Activated T-cell treated with anti-CD3 and anti-CD28 coated beads for 48 hours (primary cell): Measurements from ENCODE around the gene FAM180B.
"Not testable (repeated sequence)": the region's sequence is repeated elsewhere in the genome, so short reads cannot be mapped to it uniquely, and the experiment has no call there.

Experiments
- DNase-seq: peaks from one replicate; pipeline ENCODE4 v3.0.0-alpha.2; 2020; ENCODE audit warnings: low read depth

Gene FAM180B

DNA sequence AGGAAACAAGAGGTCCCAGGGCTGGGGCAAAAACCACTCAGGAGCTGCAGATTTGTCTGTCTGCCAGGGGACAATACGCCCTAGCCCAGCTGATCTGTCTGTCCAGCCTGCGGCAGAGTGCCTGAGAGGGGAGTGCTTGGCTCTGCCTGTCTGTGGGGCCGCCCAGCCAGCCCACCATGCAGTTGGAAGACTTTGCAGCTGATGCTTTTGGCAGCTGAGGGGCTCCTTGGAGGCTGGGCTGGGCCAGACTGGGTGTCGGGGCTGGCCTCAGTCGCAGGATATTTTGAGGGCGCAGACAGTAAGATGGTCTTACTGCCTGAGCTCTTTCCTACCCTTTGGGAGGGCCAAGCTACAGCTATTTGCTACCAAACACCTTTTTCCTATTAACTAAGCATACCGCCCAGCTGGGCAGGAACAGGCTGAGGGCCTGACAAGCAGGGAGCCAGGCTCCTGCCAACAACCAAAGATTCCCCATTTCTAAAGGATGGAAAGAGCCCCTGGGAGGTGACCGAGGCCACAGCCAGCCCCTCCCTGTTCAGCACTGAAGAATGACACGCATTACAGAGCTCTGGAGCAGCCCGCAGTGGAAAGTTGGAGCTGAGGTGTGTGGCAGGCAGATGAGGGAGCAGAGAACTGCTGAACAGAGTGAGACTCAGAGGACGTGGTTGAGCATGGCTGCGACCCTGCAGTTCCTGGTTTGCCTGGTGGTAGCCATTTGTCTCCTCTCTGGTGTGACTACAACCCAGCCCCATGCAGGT lies at the start of gene FAM180B:
TSS of gene FAM180B (plus strand) at position 581 of the 758 bp plus-strand sequence. CDS start at position 672, 91 bp downstream.
- no peak for DNase-seq

- DNase-seq = no peak
Observed at GRCh38 chr11:47536915-47537314, 49.6 kb upstream of the FAM180B start.

DNA sequence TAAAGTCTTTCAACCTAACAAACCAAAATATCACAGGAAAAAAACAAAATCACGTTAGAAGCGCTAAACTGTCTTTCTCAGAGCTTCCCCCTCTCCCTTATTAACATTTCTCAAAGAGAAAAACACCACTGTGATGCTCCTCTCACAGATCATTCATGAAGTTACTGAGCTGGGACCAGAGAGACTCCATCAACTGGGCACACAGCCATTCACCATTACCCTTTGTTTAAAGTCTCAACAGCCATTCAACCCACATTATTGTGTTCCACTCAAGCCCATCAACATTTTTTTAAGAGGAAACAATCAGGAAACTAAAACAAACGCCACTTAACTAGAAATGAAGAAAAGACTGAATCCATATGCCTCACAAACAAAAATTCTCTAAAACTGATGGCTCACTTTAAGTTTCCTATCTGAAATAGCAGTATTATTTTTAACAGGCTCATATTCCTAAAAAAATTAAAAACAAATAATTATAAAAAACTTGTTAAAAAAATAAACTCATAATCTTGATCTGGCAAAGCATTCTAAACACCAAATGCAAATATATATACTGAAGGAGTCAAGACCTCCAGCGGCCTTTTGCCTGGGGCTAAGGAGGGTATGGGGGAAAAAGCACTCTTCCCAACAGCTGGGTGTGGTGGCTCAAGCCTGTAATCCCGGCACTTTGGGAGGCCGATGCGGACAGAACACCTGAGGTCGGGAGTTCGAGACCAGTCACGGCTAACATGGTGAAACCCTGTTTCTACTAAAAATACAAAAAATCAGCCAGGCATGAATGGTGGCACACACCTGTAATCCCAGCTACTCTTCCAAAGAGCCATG lies 47.5 kb upstream of the FAM180B start:
- DNase-seq = no peak

- no peak for DNase-seq
Observed at GRCh38 chr11:47539681-47540039, 46.8 kb upstream of the FAM180B start.

GRCh38 chr11:47541070-47541469 lies 45.4 kb upstream of the FAM180B start:
- no peak for DNase-seq

DNA sequence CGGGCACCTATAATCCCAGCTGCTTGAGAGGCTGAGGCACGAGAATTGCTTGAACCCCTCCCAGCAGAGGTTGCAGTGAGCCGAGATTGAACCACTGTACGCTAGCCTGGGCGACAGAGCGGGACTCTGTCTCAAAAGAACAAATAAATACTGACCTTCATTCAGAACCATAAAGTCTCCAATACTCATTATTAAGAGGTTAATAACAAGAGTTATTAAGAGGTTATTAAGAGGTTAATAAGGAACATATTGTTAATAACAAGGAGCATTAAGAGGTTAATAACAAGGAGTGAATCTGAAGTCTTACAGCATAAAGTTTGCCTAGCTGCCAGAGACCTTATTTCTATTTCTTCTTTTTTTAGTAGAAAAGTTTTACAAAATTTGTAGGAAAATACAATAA lies 41.2 kb upstream of the FAM180B start:
- no peak for DNase-seq

GRCh38 chr11:47546274-47546673 lies 40.2 kb upstream of the FAM180B start:
- not testable (repeated sequence) for DNase-seq

DNA sequence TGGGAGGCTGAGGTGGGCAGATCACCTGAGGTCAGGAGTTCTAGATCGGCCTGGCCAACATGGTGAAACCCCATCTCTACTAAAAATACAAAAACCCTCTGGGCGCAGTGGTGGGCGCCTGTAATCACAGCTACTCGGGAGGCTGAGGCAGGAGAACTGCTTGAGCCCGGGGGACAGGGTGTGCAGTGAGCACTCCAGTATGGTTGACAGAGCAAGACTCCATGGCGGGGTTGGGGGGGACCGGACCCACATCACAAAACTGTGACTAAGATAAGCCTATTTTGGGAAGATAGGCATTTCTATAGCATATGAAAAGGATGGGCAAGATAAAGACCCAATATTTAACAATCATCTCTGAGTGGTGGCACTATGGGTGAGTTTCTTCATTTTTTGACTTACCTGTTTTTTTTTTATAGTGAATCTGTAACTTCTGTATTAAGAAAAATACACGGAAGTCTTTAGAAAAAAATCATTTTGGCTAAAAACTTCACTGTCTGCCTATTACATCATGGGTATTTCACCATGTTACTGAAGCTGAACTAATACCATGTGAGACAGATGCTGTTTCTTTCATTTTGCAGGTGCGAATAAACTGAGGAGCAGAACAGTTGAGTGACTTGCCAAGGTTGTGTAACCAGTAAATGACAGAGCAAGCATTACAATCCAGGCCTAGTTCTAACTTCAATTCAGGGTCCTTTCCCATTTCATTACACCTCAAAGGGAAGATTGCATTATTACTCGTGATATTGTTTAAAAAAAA lies 36.0 kb upstream of the FAM180B start:
- no peak for DNase-seq

- no peak for DNase-seq
Observed at GRCh38 chr11:47551086-47551485, 35.4 kb upstream of the FAM180B start.

DNA sequence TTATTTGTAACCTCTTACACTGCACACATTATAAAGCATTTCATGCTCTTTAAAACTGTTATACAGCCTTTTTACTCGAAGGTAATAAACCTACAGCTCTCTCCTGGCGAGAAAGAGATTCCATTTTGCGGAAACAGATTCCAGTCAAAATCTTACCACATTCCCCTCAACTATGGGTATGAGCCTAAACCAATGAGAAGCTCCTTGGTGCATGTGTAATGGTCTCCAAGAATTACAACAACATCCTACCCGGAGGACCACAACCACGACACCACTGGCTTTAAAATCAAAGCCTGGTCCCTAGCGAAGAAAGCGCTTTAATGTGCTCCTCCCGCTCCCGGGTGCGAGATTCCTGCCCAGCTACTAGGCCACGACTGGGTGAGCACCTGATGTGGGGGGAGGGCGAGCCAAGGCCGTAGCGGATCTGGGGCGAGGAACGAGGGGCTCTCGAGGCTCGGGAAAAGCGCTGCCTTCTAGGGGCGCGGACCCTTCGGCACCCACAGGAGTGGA lies 34.4 kb upstream of the FAM180B start:
- no peak for DNase-seq

DNA sequence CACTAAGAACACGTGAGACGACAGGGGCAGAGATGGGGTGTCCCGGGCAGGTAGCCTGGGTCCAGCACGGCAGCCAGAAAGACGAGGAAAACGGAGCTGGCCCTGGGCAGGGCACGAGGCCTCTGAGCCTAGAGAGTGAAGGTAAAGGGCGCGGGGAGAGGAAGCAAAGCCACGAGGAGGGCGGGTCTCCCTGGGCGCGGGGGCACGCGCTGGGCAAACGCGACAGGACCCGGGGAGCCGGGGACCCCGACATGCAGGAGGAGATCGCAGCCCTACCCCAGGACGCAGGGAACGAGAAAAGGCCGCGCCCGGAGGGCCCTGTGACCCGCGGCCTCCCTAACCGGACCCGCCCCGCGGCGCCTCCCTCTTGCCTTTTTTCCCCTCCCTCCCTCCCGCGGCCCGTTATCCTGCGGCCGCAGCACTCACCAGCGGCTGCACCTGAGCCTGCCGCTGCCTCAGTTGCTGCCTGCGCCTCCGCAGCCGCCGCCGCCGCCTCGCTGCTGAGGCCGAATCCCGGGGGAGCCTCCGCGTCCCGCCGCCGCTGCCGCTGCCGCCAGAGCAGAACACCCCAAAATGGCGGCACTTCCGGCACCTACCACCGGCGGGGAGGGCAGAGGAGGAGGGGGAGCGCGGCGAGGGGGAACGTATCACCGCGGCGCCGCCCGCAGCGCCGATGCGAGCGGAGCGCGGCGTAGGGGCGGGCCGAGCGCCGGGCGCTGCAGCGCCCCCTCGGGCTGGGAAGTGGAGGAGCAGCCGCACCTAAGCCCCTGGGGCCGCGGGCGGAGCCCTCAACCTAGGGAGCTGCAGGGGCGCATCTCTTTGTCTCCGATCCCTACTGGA lies 33.7 kb upstream of the FAM180B start, which contains the start of gene CELF1:
TSS of gene CELF1 (minus strand) at position 567 of the 840 bp plus-strand sequence. CDS start 53,609 bp downstream, outside the sequence.
- peak; percentile 93 for DNase-seq

GRCh38 chr11:47553406-47553743 lies 33.1 kb upstream of the FAM180B start:
- DNase-seq = no peak

- not testable (repeated sequence) for DNase-seq
Observed at GRCh38 chr11:47557004-47557403, 29.5 kb upstream of the FAM180B start.

DNA sequence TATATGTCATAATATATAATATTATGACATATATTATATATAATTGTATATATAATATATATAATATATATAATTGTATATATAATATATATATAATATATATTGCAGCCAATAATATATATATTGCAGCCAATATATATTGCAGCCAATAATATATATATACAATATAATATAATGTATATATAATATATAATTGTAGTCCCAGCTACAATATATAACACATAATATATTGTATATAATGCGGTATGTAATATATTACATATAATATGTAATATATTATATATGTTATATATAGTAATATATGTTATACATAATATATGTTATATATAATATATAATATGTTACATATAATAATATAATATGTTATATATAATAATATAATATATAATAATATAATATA lies 27.8 kb upstream of the FAM180B start:
- DNase-seq = no peak

- DNase-seq = no peak
Observed at GRCh38 chr11:47560426-47560825, 26.1 kb upstream of the FAM180B start.

GRCh38 chr11:47562393-47562792 lies 24.1 kb upstream of the FAM180B start:
- DNase-seq = not testable (repeated sequence)

DNA sequence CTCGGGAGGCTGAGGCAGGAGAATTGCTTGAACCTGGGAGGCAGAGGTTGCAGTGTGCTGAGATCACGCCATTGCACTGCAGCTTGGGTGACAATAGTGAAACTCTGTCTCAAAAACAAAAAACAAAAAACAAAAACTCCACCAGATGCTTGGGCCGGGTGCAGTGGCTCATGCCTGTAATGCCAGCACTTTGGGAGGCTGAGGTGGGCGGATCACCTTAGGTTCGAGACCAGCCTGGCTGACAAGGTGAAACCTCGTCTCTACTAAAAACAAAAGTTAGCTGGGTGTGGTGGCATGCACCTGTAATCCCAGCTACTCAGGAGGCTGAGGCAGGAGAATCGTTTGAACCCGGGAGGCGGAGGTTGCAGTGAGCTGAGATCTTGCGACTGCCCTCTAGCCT lies 22.1 kb upstream of the FAM180B start:
- not testable (repeated sequence) for DNase-seq

GRCh38 chr11:47564933-47565339 lies 21.5 kb upstream of the FAM180B start:
- no peak for DNase-seq

- peak; percentile 76 for DNase-seq
Observed at GRCh38 chr11:47565340-47566148, 20.9 kb upstream of the FAM180B start, which contains the start of gene PTPMT1. Gene PTPMT1 (plus strand): TSS chr11:47565599. CDS start chr11:47565623, 24 bp downstream.

- no peak for DNase-seq
Observed at GRCh38 chr11:47566149-47566698, 20.3 kb upstream of the FAM180B start.
